Measurements from ENCODE around the gene SIDT2.

- TF ChIP-seq CTCF (IDR thresholded peaks at IDR 0.05; ENCODE audit: low read depth, low read length) (no peak), POLR2A (IDR thresholded peaks at IDR 0.05; ENCODE audit: extremely low read depth, insufficient read length) (no peak)
- TF ChIP-seq, protein P1, sequence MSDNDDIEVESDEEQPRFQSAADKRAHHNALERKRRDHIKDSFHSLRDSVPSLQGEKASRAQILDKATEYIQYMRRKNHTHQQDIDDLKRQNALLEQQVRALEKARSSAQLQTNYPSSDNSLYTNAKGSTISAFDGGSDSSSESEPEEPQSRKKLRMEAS (IDR thresholded peaks at IDR 0.05; ENCODE audit: low read depth, low read length) = no peak
These were observed 10.8 kb downstream of the SIDT2 start for GRCh38 chr11:117189191-117189940.
